GM19035 (cell line): ENCODE data around the gene STK26.
A peak's percentile ranks its signal among the peaks of the same experiment; 100 is the strongest.
"Not testable (repeated sequence)": the region's sequence is repeated elsewhere in the genome, so short reads cannot be mapped to it uniquely, and the experiment has no call there.

Experiments
- ATAC-seq: cut with Tn5 transposase; IDR thresholded peaks from one replicate; pipeline ENCODE4 v1.9.1; 2021; ENCODE audit not compliant: unreplicated experiment

The STK26 gene

GRCh38 chrX:132092439-132093065 lies 69.5 kb downstream of the STK26 start:
- ATAC-seq, result peak; percentile 79

- no peak for ATAC-seq
Observed at GRCh38 chrX:132093239-132093860, 70.2 kb downstream of the STK26 start.

- ATAC-seq, result no peak
Observed at GRCh38 chrX:132094164-132094563, 71.1 kb downstream of the STK26 start.

GRCh38 chrX:132098704-132099103 lies 75.6 kb downstream of the STK26 start:
- not testable (repeated sequence) for ATAC-seq

- no peak for ATAC-seq
Observed at GRCh38 chrX:132101206-132101605, 78.1 kb downstream of the STK26 start.

GRCh38 chrX:132101799-132102198 lies 78.7 kb downstream of the STK26 start:
- ATAC-seq, result no peak

GRCh38 chrX:132107291-132107690 lies 84.2 kb downstream of the STK26 start:
- no peak for ATAC-seq

GRCh38 chrX:132114607-132115006 lies 91.5 kb downstream of the STK26 start:
- no peak for ATAC-seq

GRCh38 chrX:132115792-132116191 lies 92.7 kb downstream of the STK26 start:
- ATAC-seq, result no peak

GRCh38 chrX:132118358-132118757 lies 95.3 kb downstream of the STK26 start:
- no peak for ATAC-seq

GRCh38 chrX:132119283-132119682 lies 96.2 kb downstream of the STK26 start:
- no peak for ATAC-seq

- no peak for ATAC-seq
Observed at GRCh38 chrX:132119821-132120515, 96.9 kb downstream of the STK26 start.

GRCh38 chrX:132120913-132121312 lies 97.8 kb downstream of the STK26 start:
- no peak for ATAC-seq
